Activated naive CD8-positive, alpha-beta T cell treated with anti-CD3 and anti-CD28 coated beads, Interleukin-2, amount 50 U/mL, for 24 hours (primary cell): ENCODE results near the gene PHF21A.

Source experiments
- ATAC-seq: fragments of 150-1000 bp; cut with Tn5 transposase; one replicate; pipeline ENCODE4 v1.10.0; 2021
- DNase-seq: peaks from one replicate; pipeline ENCODE4 v3.0.0; 2021
- H3K27ac Mint-ChIP-seq: one replicate; pipeline ENCODE4 v1.8.0; 2021; ENCODE audit warnings: mild to moderate bottlenecking, mixed read lengths
- H3K27me3 Mint-ChIP-seq: one replicate; pipeline ENCODE4 v1.8.0; 2021; ENCODE audit warnings: mixed read lengths
- H3K36me3 Mint-ChIP-seq: one replicate; pipeline ENCODE4 v1.8.0; 2021; ENCODE audit warnings: low read depth, mixed read lengths
- H3K4me1 Mint-ChIP-seq: one replicate; pipeline ENCODE4 v1.8.0; 2021; ENCODE audit warnings: mixed read lengths
- H3K4me3 Mint-ChIP-seq: one replicate; pipeline ENCODE4 v1.8.0; 2021; ENCODE audit warnings: mild to moderate bottlenecking, moderate library complexity, mixed read lengths
- H3K9me3 Mint-ChIP-seq: one replicate; pipeline ENCODE4 v1.8.0; 2021; ENCODE audit warnings: mixed read lengths

PHF21A gene

DNA sequence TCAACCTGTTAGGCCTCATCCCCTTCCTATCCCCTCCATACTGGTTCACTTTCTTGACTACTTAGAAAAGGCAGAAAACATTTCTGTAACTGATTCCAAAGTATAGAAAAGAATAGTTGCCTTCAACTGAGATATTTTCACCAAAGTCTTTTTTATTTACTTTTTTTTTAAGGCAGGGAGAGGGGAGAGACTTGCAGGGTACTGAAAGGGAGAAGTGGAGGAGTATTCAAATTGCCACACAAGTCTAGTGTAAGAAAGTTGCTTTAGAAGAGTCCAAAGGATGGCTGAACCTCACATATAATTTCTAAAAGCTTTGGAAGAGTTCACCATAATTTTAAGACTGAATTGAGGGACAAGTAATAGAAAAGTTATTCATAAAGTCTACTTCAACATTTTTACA, 6.3 kb downstream of the PHF21A start:
- peaks cover 2% of the 10 kb centered on the region for H3K36me3 Mint-ChIP-seq
- no peak for ATAC-seq
- H3K9me3 Mint-ChIP-seq: no peaks in the 10 kb centered on the region
- DNase-seq: no peak
- H3K4me1 Mint-ChIP-seq: peaks cover 64% of the 10 kb centered on the region
- H3K27me3 Mint-ChIP-seq: no peaks in the 10 kb centered on the region
- H3K4me3 Mint-ChIP-seq: no peak overlapping the region
- H3K27ac Mint-ChIP-seq: peak overlapping the region; percentile 47

DNA sequence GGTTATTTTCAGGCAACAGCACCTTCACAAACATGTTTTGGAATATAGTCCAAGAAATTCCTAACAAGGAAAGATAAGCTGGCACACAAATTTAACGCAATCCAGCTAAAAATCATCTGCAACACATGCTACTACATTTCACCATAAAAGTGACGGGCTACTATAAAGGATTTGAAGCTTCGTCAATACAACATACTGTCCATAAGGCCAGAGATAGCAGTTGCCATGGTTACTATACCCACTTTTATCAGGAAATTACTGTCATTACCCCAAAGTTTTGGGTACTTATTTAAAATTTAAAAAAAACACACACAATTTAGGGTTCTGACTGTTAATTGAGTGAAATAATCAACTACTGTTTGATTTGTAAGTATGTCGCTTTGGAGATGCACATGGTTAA, 6.9 kb downstream of the PHF21A start:
- DNase-seq: no peak
- Mint-ChIP-seq H3K9me3 (no peaks in the 10 kb centered on the region), H3K4me1 (peaks cover 60% of the 10 kb centered on the region), H3K27ac (no peak overlapping the region), H3K36me3 (no peaks in the 10 kb centered on the region), H3K27me3 (no peaks in the 10 kb centered on the region), H3K4me3 (no peak overlapping the region)
- ATAC-seq: no peak

DNA sequence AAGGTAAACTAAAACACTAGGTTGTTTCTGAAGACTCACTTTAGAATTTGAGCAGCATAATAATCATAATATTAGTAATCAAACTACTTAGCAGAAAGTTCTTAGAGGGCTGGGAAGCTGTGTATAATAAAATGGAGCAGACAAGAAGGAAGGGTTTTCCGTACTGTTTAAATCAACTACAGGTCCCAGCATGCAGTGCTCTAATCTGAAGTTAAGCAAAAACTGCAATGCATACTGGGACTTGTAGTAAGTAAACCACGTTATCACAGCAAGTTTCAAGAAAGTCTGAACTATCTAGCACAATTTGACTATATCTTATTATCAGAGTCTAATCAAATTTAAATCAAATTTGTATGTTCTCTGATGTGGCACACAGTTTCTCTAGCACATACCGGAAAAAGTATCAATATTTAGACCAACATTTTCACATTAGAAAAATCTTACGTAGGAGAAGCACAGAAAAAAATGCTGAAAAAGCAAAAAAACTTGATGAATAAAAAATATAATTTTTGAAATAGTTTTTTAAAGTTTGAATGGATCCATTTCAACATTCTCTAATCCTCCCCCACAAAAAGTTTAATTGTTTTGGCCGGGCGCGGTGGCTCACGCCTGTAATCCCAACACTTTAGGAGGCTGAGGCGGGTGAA, 8.2 kb downstream of the PHF21A start:
- no peak overlapping the region for H3K27ac Mint-ChIP-seq
- no peaks in the 10 kb centered on the region for H3K36me3 Mint-ChIP-seq
- ATAC-seq (peak; percentile 94), DNase-seq (no peak)
- H3K27me3 Mint-ChIP-seq: no peaks in the 10 kb centered on the region
- H3K4me3 Mint-ChIP-seq: peak overlapping the region; percentile 46
- no peaks in the 10 kb centered on the region for H3K9me3 Mint-ChIP-seq
- H3K4me1 Mint-ChIP-seq: peaks cover 47% of the 10 kb centered on the region

DNA sequence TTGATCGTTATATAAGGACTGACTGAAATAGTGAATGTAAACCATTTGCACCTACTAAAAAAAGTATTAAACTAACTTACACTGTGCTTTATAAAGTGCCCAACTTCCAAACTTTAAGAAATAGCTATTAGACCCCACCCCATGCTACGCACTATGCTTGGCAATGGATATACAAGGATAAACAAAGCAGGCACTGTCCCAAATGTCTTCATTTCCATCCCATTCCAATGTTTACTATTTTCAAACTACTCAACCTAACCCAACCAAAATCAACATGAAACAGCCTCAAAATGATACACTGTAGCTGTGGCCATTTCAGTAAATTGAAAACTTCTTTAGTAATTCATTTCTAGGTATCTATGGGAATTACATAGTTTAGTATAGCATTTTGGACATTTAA, 12.5 kb downstream of the PHF21A start:
- H3K9me3 Mint-ChIP-seq: no peaks in the 10 kb centered on the region
- ATAC-seq: no peak
- peaks cover 16% of the 10 kb centered on the region for H3K4me1 Mint-ChIP-seq
- no peak overlapping the region for H3K4me3 Mint-ChIP-seq
- no peak overlapping the region for H3K27ac Mint-ChIP-seq
- H3K36me3 Mint-ChIP-seq: no peaks in the 10 kb centered on the region
- no peak for DNase-seq
- no peaks in the 10 kb centered on the region for H3K27me3 Mint-ChIP-seq

DNA sequence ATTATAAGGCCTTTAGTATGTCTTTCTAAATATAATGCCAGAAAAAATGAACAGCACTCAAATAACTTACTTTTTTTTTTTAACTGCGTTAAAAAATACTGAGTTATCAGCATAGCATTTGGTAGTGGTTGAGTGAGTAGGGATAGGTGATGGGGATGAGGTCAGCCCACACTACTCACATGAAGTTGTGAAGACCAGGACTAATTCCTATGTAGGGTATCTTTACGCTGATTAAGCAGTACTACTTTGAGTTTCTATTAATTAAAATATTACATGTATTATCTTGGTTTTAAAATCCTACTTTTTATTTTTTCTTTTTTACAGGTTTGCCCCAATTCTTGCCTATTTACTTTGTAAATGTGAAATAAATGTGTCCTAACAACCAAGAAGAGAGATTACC, 13.5 kb downstream of the PHF21A start:
- Mint-ChIP-seq H3K4me3 (no peak overlapping the region), H3K27ac (no peak overlapping the region), H3K4me1 (peaks cover 13% of the 10 kb centered on the region)

DNA sequence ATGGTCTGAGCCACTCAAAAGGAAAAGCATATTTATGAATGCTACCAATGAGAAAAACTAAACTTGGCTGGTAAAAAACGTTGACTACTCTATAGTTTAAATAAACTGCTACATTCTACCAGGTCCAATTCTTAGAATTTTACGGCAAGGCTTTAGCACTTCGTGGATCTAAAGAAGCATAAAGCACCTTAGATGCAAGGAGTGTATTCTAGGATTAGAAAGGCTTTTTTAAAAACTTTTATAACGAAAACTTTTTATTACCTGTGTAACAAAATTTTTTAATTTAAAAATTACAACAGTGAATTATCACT, 13.9 kb downstream of the PHF21A start:
- ATAC-seq: no peak
- no peak overlapping the region for H3K27ac Mint-ChIP-seq
- no peaks in the 10 kb centered on the region for H3K36me3 Mint-ChIP-seq

More for the DNA sequence above, 13.5 kb downstream of the PHF21A start:
- Mint-ChIP-seq H3K36me3 (no peaks in the 10 kb centered on the region), H3K9me3 (no peaks in the 10 kb centered on the region), H3K27me3 (no peaks in the 10 kb centered on the region)
- no peak for DNase-seq
- ATAC-seq: no peak

DNA sequence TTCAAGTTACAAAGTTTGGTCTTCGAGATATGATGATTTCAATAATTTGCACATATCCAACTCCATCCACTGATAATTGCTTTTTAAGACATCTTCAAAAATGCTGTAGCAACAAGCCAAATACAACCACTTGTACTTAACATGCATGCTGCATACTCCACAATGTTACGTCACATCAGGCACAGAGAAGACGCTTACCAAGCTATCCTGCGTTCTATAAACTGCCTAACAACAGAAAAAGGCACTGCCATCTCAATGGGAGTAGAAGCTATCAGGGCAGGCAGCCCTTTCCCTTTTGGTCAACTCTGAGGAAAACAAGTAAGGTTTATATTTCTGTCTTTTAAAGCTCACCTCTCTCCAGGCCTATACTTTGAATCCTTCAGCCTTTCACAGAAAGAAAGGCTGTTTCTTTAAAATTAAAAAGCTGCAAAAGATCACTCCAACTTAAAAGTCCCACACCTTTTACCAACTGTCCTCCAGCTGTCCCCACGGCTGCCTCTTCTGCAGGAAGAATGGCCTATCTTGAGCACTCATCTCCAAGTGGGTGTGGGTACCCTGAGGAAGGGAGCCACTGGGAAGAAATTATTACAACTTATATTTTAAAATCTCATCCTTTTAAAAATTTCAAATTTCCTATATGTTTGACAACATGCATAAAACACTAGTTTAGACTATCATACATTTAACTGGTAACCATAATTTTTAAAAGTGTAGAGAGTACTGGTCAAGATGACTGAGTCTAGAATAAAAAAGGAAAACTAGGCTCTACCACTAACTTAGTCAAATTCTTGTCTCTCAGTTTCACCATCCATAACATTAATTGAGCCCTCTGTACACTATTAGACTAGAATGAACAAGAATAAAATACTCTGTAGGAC, 14.5 kb downstream of the PHF21A start:
- Mint-ChIP-seq H3K4me3 (no peak overlapping the region), H3K9me3 (no peaks in the 10 kb centered on the region), H3K36me3 (no peaks in the 10 kb centered on the region), H3K27me3 (no peaks in the 10 kb centered on the region), H3K27ac (no peak overlapping the region), H3K4me1 (peaks cover 10% of the 10 kb centered on the region)
- DNase-seq: no peak
- no peak for ATAC-seq

More for the DNA sequence above, 13.9 kb downstream of the PHF21A start:
- no peaks in the 10 kb centered on the region for H3K27me3 Mint-ChIP-seq
- no peak overlapping the region for H3K4me3 Mint-ChIP-seq
- no peak for DNase-seq
- H3K4me1 Mint-ChIP-seq: peaks cover 13% of the 10 kb centered on the region
- H3K9me3 Mint-ChIP-seq: no peaks in the 10 kb centered on the region

DNA sequence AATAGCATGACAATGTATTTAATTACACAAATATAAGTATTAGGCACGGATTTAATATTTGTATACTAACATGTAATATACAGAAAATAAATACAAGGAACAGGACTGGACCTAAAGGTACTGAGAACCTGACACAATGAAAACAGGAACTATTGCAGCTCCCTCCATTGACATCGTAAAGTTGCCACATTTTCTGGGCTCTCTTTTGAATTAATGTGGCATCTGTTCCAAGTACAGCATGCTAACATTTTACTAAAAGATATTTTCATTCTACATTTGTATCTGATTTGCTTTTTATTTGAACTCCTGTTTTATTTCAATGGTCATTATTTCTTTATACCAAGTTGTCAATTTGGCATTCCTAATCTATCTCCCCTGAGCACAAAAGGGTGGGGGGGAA, 15.3 kb downstream of the PHF21A start:
- Mint-ChIP-seq H3K4me1 (peaks cover 13% of the 10 kb centered on the region), H3K27me3 (no peaks in the 10 kb centered on the region), H3K9me3 (no peaks in the 10 kb centered on the region), H3K27ac (no peak overlapping the region), H3K4me3 (no peak overlapping the region), H3K36me3 (no peaks in the 10 kb centered on the region)
- ATAC-seq: no peak
- no peak for DNase-seq

DNA sequence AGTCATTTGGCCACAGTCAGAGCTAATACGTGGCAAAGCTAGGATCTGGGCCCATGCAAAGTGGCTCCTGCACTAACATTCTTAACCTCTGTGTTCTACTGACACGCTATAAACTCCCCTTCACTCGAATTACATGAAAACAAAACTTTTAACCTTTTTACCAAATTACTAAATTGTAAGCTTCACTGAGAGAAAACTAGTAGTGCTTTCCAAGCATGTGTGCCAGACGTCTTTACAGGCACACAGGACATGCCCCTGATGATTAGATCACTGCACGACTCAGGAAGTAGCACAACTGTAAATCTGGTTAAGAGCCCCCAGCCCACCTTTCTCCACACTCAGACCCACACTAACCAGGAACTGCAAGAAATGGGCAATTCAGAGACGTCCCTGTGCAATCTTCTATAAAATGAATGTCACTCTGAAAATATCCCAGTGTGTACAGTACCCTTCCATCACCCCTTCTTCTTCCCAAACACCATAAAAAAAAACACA, 16.1 kb downstream of the PHF21A start:
- Mint-ChIP-seq H3K4me3 (no peak overlapping the region), H3K9me3 (no peaks in the 10 kb centered on the region), H3K27ac (no peak overlapping the region), H3K27me3 (no peaks in the 10 kb centered on the region), H3K36me3 (no peaks in the 10 kb centered on the region), H3K4me1 (peaks cover 20% of the 10 kb centered on the region)
- DNase-seq: no peak
- no peak for ATAC-seq

DNA sequence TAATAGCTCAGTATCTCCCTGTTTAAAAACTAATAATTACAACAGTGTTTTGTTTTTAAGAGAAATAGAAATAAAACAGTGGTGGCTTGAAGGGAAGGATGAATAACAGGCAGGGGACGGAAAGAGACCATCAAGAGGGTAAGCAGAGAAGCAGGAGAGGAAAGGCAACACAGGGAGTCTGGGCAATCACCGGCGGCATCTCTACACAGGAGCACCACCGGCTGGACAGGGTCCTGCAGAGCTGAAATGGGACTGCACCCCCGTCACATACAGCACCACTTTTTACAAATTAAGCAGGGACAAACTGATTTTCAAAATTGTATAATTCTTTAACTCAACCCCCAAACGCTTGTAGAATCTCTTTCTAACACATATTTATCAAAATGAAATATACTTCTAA, 18.4 kb downstream of the PHF21A start:
- DNase-seq (no peak), ATAC-seq (no peak)
- Mint-ChIP-seq H3K27ac (no peak overlapping the region), H3K4me3 (no peak overlapping the region), H3K9me3 (no peaks in the 10 kb centered on the region), H3K27me3 (no peaks in the 10 kb centered on the region), H3K4me1 (peaks cover 39% of the 10 kb centered on the region), H3K36me3 (no peaks in the 10 kb centered on the region)

DNA sequence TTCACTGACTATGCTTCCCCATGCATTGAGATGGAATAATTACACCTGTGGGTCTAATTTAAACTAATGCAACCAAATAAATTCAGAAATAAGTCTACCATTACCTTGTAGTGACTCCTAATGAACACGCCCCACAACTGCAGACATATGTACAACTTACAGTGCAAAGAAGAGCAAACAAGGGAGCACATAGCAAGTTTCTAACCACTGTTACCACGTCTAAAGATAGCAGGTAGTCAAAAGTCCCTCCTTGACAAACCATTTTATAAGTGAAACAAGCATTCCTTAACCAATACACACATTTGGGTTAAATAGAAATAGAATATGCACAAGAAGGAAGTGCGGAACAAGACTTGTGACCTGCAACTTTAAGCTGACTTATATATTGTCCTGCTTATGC, 20.6 kb downstream of the PHF21A start:
- H3K4me3 Mint-ChIP-seq: peak overlapping the region; percentile 66
- no peaks in the 10 kb centered on the region for H3K9me3 Mint-ChIP-seq
- no peak for DNase-seq
- H3K27ac Mint-ChIP-seq: peak overlapping the region; percentile 32
- H3K4me1 Mint-ChIP-seq: peaks cover 41% of the 10 kb centered on the region
- no peak for ATAC-seq
- no peaks in the 10 kb centered on the region for H3K36me3 Mint-ChIP-seq
- no peaks in the 10 kb centered on the region for H3K27me3 Mint-ChIP-seq

DNA sequence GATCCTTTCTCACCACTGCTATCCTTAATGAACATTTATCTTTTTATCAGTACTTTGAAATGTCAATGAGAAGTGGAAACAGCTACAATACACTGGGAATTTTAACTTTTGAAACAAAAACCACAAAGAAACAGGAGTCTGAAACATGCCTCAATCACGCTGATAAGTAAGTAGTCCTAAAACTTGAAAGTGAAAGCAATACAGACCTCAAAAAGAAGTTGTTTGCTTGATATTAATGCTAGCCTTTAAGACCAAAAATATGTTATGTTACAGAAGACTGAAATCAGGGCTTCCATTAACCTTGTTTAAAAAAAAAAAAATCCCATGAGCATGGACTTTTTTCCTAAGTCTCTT, 21.3 kb downstream of the PHF21A start:
- no peaks in the 10 kb centered on the region for H3K27me3 Mint-ChIP-seq
- peak overlapping the region; percentile 88 for H3K27ac Mint-ChIP-seq
- H3K36me3 Mint-ChIP-seq: no peaks in the 10 kb centered on the region
- H3K9me3 Mint-ChIP-seq: no peaks in the 10 kb centered on the region
- ATAC-seq (no peak), DNase-seq (no peak)
- H3K4me1 Mint-ChIP-seq: peaks cover 35% of the 10 kb centered on the region
- H3K4me3 Mint-ChIP-seq: peak overlapping the region; percentile 66

DNA sequence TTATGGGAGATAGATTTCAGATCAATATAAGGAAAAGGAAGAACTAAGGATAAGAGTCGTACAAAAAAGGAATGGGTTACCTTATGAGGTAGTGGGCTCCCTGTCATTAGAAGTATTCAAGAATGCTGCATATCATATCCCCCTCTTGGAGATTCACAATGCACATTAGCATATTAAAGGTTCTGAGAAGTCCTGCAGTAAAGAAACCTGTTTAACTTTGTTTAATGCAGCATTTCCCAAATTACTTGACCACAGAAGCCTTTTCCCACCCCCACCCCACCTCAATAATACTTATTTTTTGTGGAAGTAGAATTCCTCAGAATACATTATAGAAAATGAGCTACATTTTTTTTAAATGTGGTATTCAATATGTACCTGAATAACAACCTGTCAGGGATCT, 30.9 kb downstream of the PHF21A start:
- H3K36me3 Mint-ChIP-seq: peaks cover 5% of the 10 kb centered on the region
- no peaks in the 10 kb centered on the region for H3K9me3 Mint-ChIP-seq
- H3K4me1 Mint-ChIP-seq: no peaks in the 10 kb centered on the region
- ATAC-seq (no peak), DNase-seq (no peak)
- H3K27ac Mint-ChIP-seq: no peak overlapping the region
- H3K4me3 Mint-ChIP-seq: no peak overlapping the region
- no peaks in the 10 kb centered on the region for H3K27me3 Mint-ChIP-seq

DNA sequence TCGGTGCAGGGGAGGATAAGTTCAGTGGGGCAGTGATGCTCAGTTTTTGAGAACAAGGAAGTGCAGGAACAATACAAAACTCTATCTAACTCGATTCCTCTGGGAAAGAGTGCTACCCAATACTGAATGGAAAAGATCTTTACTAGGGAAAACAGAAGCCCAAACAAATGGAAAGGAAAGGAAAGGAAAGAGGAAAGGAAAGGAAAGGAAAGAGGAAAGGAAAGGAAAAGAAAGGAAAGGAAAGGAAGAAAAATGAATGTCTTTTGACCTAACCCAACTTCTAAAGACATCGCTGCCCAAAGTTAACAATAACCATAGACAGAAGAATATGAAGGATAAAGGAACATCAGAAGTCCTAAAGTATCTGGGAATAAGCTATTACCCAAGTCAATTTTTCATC, 41.6 kb downstream of the PHF21A start:
- DNase-seq: no peak
- H3K4me1 Mint-ChIP-seq: peaks cover 6% of the 10 kb centered on the region
- H3K4me3 Mint-ChIP-seq: no peak overlapping the region
- peaks cover 18% of the 10 kb centered on the region for H3K36me3 Mint-ChIP-seq
- no peak for ATAC-seq
- H3K9me3 Mint-ChIP-seq: no peaks in the 10 kb centered on the region
- H3K27ac Mint-ChIP-seq: no peak overlapping the region
- H3K27me3 Mint-ChIP-seq: no peaks in the 10 kb centered on the region

DNA sequence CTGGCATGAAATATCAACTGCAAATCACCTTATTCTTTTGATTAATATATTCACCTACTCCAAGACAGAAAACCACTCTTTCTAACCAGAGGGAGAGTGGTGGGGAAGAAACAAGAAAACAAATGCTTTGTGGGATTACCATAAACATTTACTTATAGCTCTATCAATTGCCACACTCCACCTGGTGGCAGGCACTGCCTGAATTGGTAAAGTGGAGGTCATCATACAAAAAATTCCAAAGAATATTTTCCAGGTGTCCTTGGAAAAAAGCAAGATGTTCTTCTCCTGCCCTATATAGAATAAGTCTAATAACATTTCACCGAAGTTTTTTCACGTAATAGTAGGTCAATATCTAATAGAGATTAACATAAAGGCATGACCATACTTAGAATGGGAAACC, 45.3 kb downstream of the PHF21A start:
- H3K27ac Mint-ChIP-seq: no peak overlapping the region
- ATAC-seq: no peak
- no peaks in the 10 kb centered on the region for H3K9me3 Mint-ChIP-seq
- H3K4me1 Mint-ChIP-seq: peaks cover 11% of the 10 kb centered on the region
- no peaks in the 10 kb centered on the region for H3K27me3 Mint-ChIP-seq
- peaks cover 17% of the 10 kb centered on the region for H3K36me3 Mint-ChIP-seq
- H3K4me3 Mint-ChIP-seq: no peak overlapping the region
- DNase-seq: no peak
